Measurements from ENCODE around the gene RCOR3.

GRCh38 chr1:211247921-211248320 is 11.2 kb upstream of the RCOR3 start:
- TF ChIP-seq, protein P1, sequence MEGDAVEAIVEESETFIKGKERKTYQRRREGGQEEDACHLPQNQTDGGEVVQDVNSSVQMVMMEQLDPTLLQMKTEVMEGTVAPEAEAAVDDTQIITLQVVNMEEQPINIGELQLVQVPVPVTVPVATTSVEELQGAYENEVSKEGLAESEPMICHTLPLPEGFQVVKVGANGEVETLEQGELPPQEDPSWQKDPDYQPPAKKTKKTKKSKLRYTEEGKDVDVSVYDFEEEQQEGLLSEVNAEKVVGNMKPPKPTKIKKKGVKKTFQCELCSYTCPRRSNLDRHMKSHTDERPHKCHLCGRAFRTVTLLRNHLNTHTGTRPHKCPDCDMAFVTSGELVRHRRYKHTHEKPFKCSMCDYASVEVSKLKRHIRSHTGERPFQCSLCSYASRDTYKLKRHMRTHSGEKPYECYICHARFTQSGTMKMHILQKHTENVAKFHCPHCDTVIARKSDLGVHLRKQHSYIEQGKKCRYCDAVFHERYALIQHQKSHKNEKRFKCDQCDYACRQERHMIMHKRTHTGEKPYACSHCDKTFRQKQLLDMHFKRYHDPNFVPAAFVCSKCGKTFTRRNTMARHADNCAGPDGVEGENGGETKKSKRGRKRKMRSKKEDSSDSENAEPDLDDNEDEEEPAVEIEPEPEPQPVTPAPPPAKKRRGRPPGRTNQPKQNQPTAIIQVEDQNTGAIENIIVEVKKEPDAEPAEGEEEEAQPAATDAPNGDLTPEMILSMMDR (IDR thresholded peaks at IDR 0.05) = no peak
- no peak for TF ChIP-seq POLR2A (IDR thresholded peaks at IDR 0.05)
